HCT116 (cell line): ENCODE data around the gene OMP. TPM values are rescaled to one million over a fixed set of nuclear protein-coding genes. Genes with fewer than 3 reads are reported as not detected.

ENCODE experiments used
- ATAC-seq: fragments of 200-7000 bp; cut with Tn5 transposase; 2 replicates; pipeline ENCODE4 v1.9.1; 2020; ENCODE audit warnings: mild to moderate bottlenecking, moderate library complexity
- BruUV-seq: library from RNA; stranded (reverse); fragments of 400-500 nt; replicated peaks from 2 replicates; lab custom pipeline; 2021; lab: Mats Ljungman, UMichigan
- CTCF ChIA-PET: fragments of 300-600 bp; sonication (Branson Sonifier 250); formaldehyde crosslinking; loops from one replicate; lab custom pipeline; 2021; ENCODE audit warnings: antibody characterized with exemption; lab: Charles Lee
- POLR2A ChIA-PET: fragments of 300-600, 350-600 bp; sonication (Branson Sonifier 250); formaldehyde crosslinking; loops from one replicate; lab custom pipeline; 2021; ENCODE audit warnings: antibody characterized with exemption; lab: Charles Lee
- RAD21 ChIA-PET, 2 experiments: fragments of 300-600 bp; sonication (Branson Sonifier 250); formaldehyde crosslinking; loops; one replicate each; lab custom pipeline; 2023; ENCODE audit warnings: low total read pairs in 2 of 2; ENCODE audit not compliant: uncharacterized antibody in 2 of 2, unreplicated experiment in 2 of 2, low non-redundant PET in 1 of 2; lab: Charles Lee
- DNase-seq: peaks from one replicate; pipeline ENCODE4 v3.0.0-alpha.2; 2010; ENCODE audit warnings: low read depth, low spot score
- H2AFZ ChIP-seq: fragments of 200-600 bp; shearing (Covaris generic), sonication (generic); 2 replicates; pipeline ENCODE4 v1.6.1; 2017; ENCODE audit warnings: low read depth, mixed run types, mixed read lengths, antibody characterized with exemption, low read length; ENCODE audit not compliant: poor library complexity, severe bottlenecking
- H3K27ac ChIP-seq: 2 replicates; pipeline ENCODE4 v1.5.1; 2012; ENCODE audit warnings: low read depth, low read length
- H3K27me3 ChIP-seq: fragments of 200-600 bp; sonication (generic); 2 replicates; pipeline ENCODE4 v1.6.1; 2016; ENCODE audit warnings: mixed run types, low read length, mixed read lengths; ENCODE audit not compliant: insufficient read depth
- H3K36me3 ChIP-seq, 2 experiments: fragments of 200-500 bp in 1 of 2; fragments of 200-600 bp in 1 of 2; sonication (Bioruptor generic) in 1 of 2; sonication (generic) in 1 of 2; 2 replicates each; pipeline versions ENCODE4 v1.5.1 to v1.6.1; 2014 to 2016; ENCODE audit warnings: low read length in 2 of 2, inconsistent platforms in 1 of 2, mixed read lengths in 1 of 2, mixed run types in 1 of 2; ENCODE audit not compliant: insufficient read depth in 2 of 2, control insufficient read depth in 1 of 2
- H3K4me1 ChIP-seq, 2 experiments: fragments of 200-600 bp in 1 of 2; sonication (generic) in 1 of 2; 2 replicates each; pipeline versions ENCODE4 v1.5.1 to v1.6.1; 2012 to 2017; ENCODE audit warnings: low read length in 2 of 2, inconsistent platforms in 1 of 2, mild to moderate bottlenecking in 1 of 2, mixed read lengths in 1 of 2, mixed run types in 1 of 2, moderate library complexity in 1 of 2; ENCODE audit not compliant: insufficient read depth in 2 of 2, control insufficient read depth in 1 of 2
- H3K4me2 ChIP-seq: fragments of 200-600 bp; sonication (generic); 2 replicates; pipeline ENCODE4 v1.6.1; 2017; ENCODE audit warnings: mixed run types, low read length, mixed read lengths
- H3K4me3 ChIP-seq, 2 experiments: fragments of 200-600 bp in 1 of 2; sonication (generic) in 1 of 2; replicated peaks in 1 of 2; 2 replicates each; pipeline ENCODE4 v1.5.1; 2011 to 2016; ENCODE audit warnings: low read length in 2 of 2, control low read depth in 1 of 2, low read depth in 1 of 2, mild to moderate bottlenecking in 1 of 2, mixed read lengths in 1 of 2, mixed run types in 1 of 2
- H3K79me2 ChIP-seq: fragments of 200-600 bp; sonication (generic); 2 replicates; pipeline ENCODE4 v1.6.1; 2017; ENCODE audit warnings: mild to moderate bottlenecking, mixed run types, low read length, moderate library complexity, mixed read lengths; ENCODE audit not compliant: insufficient read depth
- H3K9ac ChIP-seq: fragments of 200-600 bp; sonication (generic); 2 replicates; pipeline ENCODE4 v1.6.1; 2016; ENCODE audit warnings: low read length, mixed read lengths
- H3K9me2 ChIP-seq: fragments of 200-600 bp; sonication (generic), shearing (Covaris generic); 2 replicates; pipeline ENCODE4 v1.6.1; 2017; ENCODE audit warnings: mixed run types, mild to moderate bottlenecking, moderate library complexity; ENCODE audit not compliant: insufficient read depth
- H3K9me3 ChIP-seq, 2 experiments: fragments of 200-500 bp in 1 of 2; fragments of 200-600 bp in 1 of 2; sonication (Bioruptor generic) in 1 of 2; sonication (generic) in 1 of 2; 2 replicates each; pipeline ENCODE4 v1.6.1; 2014 to 2017; ENCODE audit warnings: low read length in 2 of 2, mixed read lengths in 2 of 2, inconsistent platforms in 1 of 2, low read depth in 1 of 2, mild to moderate bottlenecking in 1 of 2, mixed run types in 1 of 2, moderate library complexity in 1 of 2; ENCODE audit not compliant: control insufficient read depth in 1 of 2, insufficient read depth in 1 of 2
- H4K20me1 ChIP-seq: fragments of 200-600 bp; sonication (generic), shearing (Covaris generic); 2 replicates; pipeline ENCODE4 v1.6.1; 2017; ENCODE audit warnings: mixed run types, mild to moderate bottlenecking, moderate library complexity; ENCODE audit not compliant: insufficient read depth
- ATF3 ChIP-seq: IDR thresholded peaks from 2 replicates; pipeline ENCODE4 v1.6.1; 2012
- CBX3 ChIP-seq: IDR thresholded peaks from 2 replicates; pipeline ENCODE4 v1.6.1; 2012; ENCODE audit warnings: low read depth
- CEBPB ChIP-seq: IDR thresholded peaks from 2 replicates; pipeline ENCODE4 v1.6.1; 2012; ENCODE audit warnings: low read depth
- CTCF ChIP-seq, 3 experiments: fragments of 200-600 bp in 1 of 3; sonication (generic) in 1 of 3; IDR thresholded peaks in 2 of 3; conservative IDR thresholded peaks in 1 of 3; 2 replicates each; pipeline ENCODE4 v1.5.1; 2012 to 2017; ENCODE audit warnings: low read depth in 2 of 3, low read length in 2 of 3, antibody characterized with exemption in 1 of 3, borderline replicate concordance in 1 of 3, control low read depth in 1 of 3, mild to moderate bottlenecking in 1 of 3, mixed read lengths in 1 of 3, mixed run types in 1 of 3, moderate library complexity in 1 of 3; ENCODE audit not compliant: insufficient read depth in 1 of 3
- ELF1 ChIP-seq: IDR thresholded peaks from 2 replicates; pipeline ENCODE4 v1.6.1; 2012; ENCODE audit warnings: low read depth, borderline replicate concordance
- EZH2 ChIP-seq: fragments of 200-600 bp; sonication (generic); IDR thresholded peaks from 2 replicates; pipeline ENCODE4 v1.6.1; 2017; ENCODE audit warnings: antibody characterized with exemption, mixed run types
- EZH2phosphoT487 ChIP-seq: fragments of 200-600 bp; IDR thresholded peaks from 2 replicates; pipeline ENCODE4 v1.6.1; 2018; ENCODE audit warnings: antibody characterized with exemption, borderline replicate concordance
- FOSL1 ChIP-seq: IDR thresholded peaks from 2 replicates; pipeline ENCODE4 v1.6.1; 2012; ENCODE audit warnings: low read depth
- JUND ChIP-seq: IDR thresholded peaks from 2 replicates; pipeline ENCODE4 v1.6.1; 2012
- MAX ChIP-seq: IDR thresholded peaks from 2 replicates; pipeline ENCODE4 v1.6.1; 2012
- POLR2A ChIP-seq: IDR thresholded peaks from 2 replicates; pipeline ENCODE4 v1.7.0; 2011; ENCODE audit warnings: borderline replicate concordance; ENCODE audit not compliant: insufficient read depth, insufficient read length; ENCODE audit errors: extremely low read depth
- POLR2AphosphoS5 ChIP-seq: IDR thresholded peaks from 2 replicates; pipeline ENCODE4 v1.6.1; 2011; ENCODE audit warnings: mild to moderate bottlenecking, low read depth, low read length, moderate library complexity
- RAD21 ChIP-seq: IDR thresholded peaks from 2 replicates; pipeline ENCODE4 v1.6.1; 2012; ENCODE audit warnings: low read depth, mild to moderate bottlenecking
- REST ChIP-seq: IDR thresholded peaks from 2 replicates; pipeline ENCODE4 v1.6.1; 2012; ENCODE audit warnings: low read depth
- SIN3A ChIP-seq: IDR thresholded peaks from 2 replicates; pipeline ENCODE4 v1.6.1; 2012; ENCODE audit warnings: low read depth
- SP1 ChIP-seq: IDR thresholded peaks from 2 replicates; pipeline ENCODE4 v1.6.1; 2012; ENCODE audit warnings: low read depth
- SRF ChIP-seq: IDR thresholded peaks from 2 replicates; pipeline ENCODE4 v1.6.1; 2012; ENCODE audit warnings: low read depth
- TCF7L2 ChIP-seq: IDR thresholded peaks from 2 replicates; pipeline ENCODE4 v1.7.0; 2011; ENCODE audit warnings: borderline replicate concordance, inconsistent platforms; ENCODE audit not compliant: insufficient read depth, insufficient read length; ENCODE audit errors: extremely low read depth
- YY1 ChIP-seq: IDR thresholded peaks from 2 replicates; pipeline ENCODE4 v1.6.1; 2011; ENCODE audit warnings: low read length, low read depth, moderate library complexity, mild to moderate bottlenecking; ENCODE audit not compliant: insufficient replicate concordance; ENCODE audit errors: extremely low read depth
- ZNF274 ChIP-seq: fragments of 200-500 bp; sonication (Bioruptor generic); IDR thresholded peaks from 2 replicates; pipeline ENCODE4 v1.6.1; 2014; ENCODE audit warnings: mild to moderate bottlenecking, low read depth, low read length, inconsistent platforms
- intact Hi-C: fragments of 100-400 bp; cut with micrococcal nuclease; formaldehyde crosslinking; loops from 2 replicates; pipeline ENCODE4 v1.10.0; 2022
- total RNA-seq: library from RNA; stranded (reverse); gene quantifications from one replicate; pipeline ENCODE4 v1.2.1, GENCODE V29; 2021; ENCODE audit not compliant: unreplicated experiment

Gene OMP
- total RNA-seq, 1 experiment from 2014 or later, result not detected

- Histone ChIP-seq H3K9ac (no peak overlapping the region), H3K79me2 (no peaks in the 10 kb centered on the region), H3K4me2 (no peak overlapping the region)
- no peak for DNase-seq
- POLR2A ChIA-PET, result no interaction called here
- TF ChIP-seq SP1, result no peak
- no peak for TF ChIP-seq CEBPB
- no peak for TF ChIP-seq EZH2phosphoT487
- TF ChIP-seq ZNF274, result no peak
- TF ChIP-seq MAX, result no peak
- no peak for TF ChIP-seq EZH2
- no peak for TF ChIP-seq ELF1
- no peak for TF ChIP-seq RAD21
- no peak for TF ChIP-seq CTCF (IDR thresholded peaks at IDR 0.05 in 2 of 3, conservative IDR thresholded peaks at IDR 0.05 in 1 of 3; ENCODE audit: borderline replicate concordance in 1 of 3, insufficient read depth in 1 of 3, low read depth in 2 of 3, low read length in 2 of 3)
- no peak for TF ChIP-seq TCF7L2
- no peak for TF ChIP-seq JUND
- TF ChIP-seq SIN3A, result no peak
- TF ChIP-seq ATF3, result no peak
- TF ChIP-seq YY1, result no peak
- no peak for TF ChIP-seq REST
- TF ChIP-seq FOSL1, result no peak
- TF ChIP-seq POLR2A, result no peak
- no peak for TF ChIP-seq CBX3
- no peak for TF ChIP-seq SRF
- TF ChIP-seq POLR2AphosphoS5, result no peak
- TF ChIP-seq, all 23 proteins: peak for 0
- Histone ChIP-seq H3K27me3 (no peaks in the 10 kb centered on the region), H4K20me1 (no peaks in the 10 kb centered on the region), H3K4me1 (no peaks in the 10 kb centered on the region), H3K36me3 (no peaks in the 10 kb centered on the region), H3K9me2 (no peaks in the 10 kb centered on the region), H2AFZ (no peak overlapping the region), H3K4me3 (no peak overlapping the region), H3K9me3 (peaks cover 4 to 13% of the 10 kb centered on the region in 2 experiments; a peak in 2 of 4 replicates), H3K27ac (no peak overlapping the region)
- no TSS peak for BruUV-seq
- intact Hi-C loops, result no loop called here
- ChIA-PET CTCF (interaction anchor here (2.7 kb wide), 1 partner anchor 11 kb away, joined by 12 read pairs; no protein-coding TSS in a partner anchor), RAD21 (no interaction called here)
- no peak for ATAC-seq
These were observed 43.7 kb upstream of the OMP start for GRCh38 chr11:77058900-77059299.
